NCI-H2171 (cell line): Measurements from ENCODE around the gene CD2AP.
A peak's percentile ranks its signal among the peaks of the same experiment; 100 is the strongest.
"Not testable (repeated sequence)": the region's sequence is repeated elsewhere in the genome, so short reads cannot be mapped to it uniquely, and the experiment has no call there.

Experiments used
- DNase-seq: peaks from one replicate; lab custom pipeline; 2025; lab: John Stamatoyannopoulos, UW

The CD2AP gene

GRCh38 chr6:47634210-47635047 lies 156.8 kb downstream of the CD2AP start:
- no peak for DNase-seq

- DNase-seq = no peak
Measured at GRCh38 chr6:47646689-47647088, 169.1 kb downstream of the CD2AP start.

- DNase-seq = no peak
Measured at GRCh38 chr6:47647188-47647587, 169.6 kb downstream of the CD2AP start.

GRCh38 chr6:47647626-47648025 lies 170.0 kb downstream of the CD2AP start:
- not testable (repeated sequence) for DNase-seq

- no peak for DNase-seq
Measured at GRCh38 chr6:47648031-47648430, 170.4 kb downstream of the CD2AP start.

GRCh38 chr6:47650553-47651432 lies 173.2 kb downstream of the CD2AP start:
- DNase-seq = no peak

- no peak for DNase-seq
Measured at GRCh38 chr6:47651505-47651944, 173.9 kb downstream of the CD2AP start.

GRCh38 chr6:47653706-47654105 lies 176.1 kb downstream of the CD2AP start:
- no peak for DNase-seq

- no peak for DNase-seq
Measured at GRCh38 chr6:47654255-47654654, 176.7 kb downstream of the CD2AP start.

GRCh38 chr6:47655719-47656595 lies 178.4 kb downstream of the CD2AP start:
- DNase-seq = no peak

GRCh38 chr6:47661960-47662359 lies 184.4 kb downstream of the CD2AP start:
- no peak for DNase-seq

GRCh38 chr6:47663462-47664216 lies 186.1 kb downstream of the CD2AP start:
- no peak for DNase-seq

GRCh38 chr6:47665112-47665511 lies 187.5 kb downstream of the CD2AP start:
- peak; percentile 52 for DNase-seq

GRCh38 chr6:47669684-47670513 lies 192.3 kb downstream of the CD2AP start:
- peak; percentile 51 for DNase-seq

GRCh38 chr6:47670851-47671250 lies 193.3 kb downstream of the CD2AP start:
- no peak for DNase-seq

GRCh38 chr6:47671777-47672176 lies 194.2 kb downstream of the CD2AP start:
- no peak for DNase-seq

GRCh38 chr6:47672816-47673215 lies 195.2 kb downstream of the CD2AP start:
- DNase-seq = no peak

- DNase-seq = no peak
Measured at GRCh38 chr6:47674673-47675072, 197.1 kb downstream of the CD2AP start.
